Naive thymus-derived CD4-positive, alpha-beta T cell (primary cell): Measurements from ENCODE around the gene ATOH7. TPM values are rescaled to one million over a fixed set of nuclear protein-coding genes. Genes with fewer than 3 reads are reported as not detected.

Experiments used
- ATAC-seq: fragments of 150-1000 bp; cut with Tn5 transposase; 2 replicates; pipeline ENCODE4 v1.10.0; 2021; ENCODE audit warnings: mild to moderate bottlenecking, moderate library complexity
- CTCF ChIA-PET: fragments of 350-600 bp; sonication (Branson Sonifier 250); formaldehyde crosslinking; loops from one replicate; lab custom pipeline; 2021; ENCODE audit warnings: antibody characterized with exemption; lab: Charles Lee
- POLR2A ChIA-PET: fragments of 350-600 bp; sonication (Branson Sonifier 250); formaldehyde crosslinking; loops from one replicate; lab custom pipeline; 2021; ENCODE audit warnings: antibody characterized with exemption, inconsistent platforms; lab: Charles Lee
- DNase-seq, 9 donors: peaks; one replicate each; pipeline versions ENCODE4 v3.0.0 to v3.0.0-alpha.2; 2020 to 2022; ENCODE audit warnings: mixed read lengths in 1 of 9
- H3K27ac ChIP-seq: one replicate; pipeline ENCODE4 v1.7.0; 2013; ENCODE audit warnings: mild to moderate bottlenecking, low read depth, low read length, moderate library complexity
- H3K27me3 ChIP-seq, 2 donors: one replicate each; pipeline ENCODE4 v1.7.0; 2013; ENCODE audit warnings: low read length in 2 of 2, mild to moderate bottlenecking in 2 of 2, moderate library complexity in 2 of 2; ENCODE audit not compliant: control insufficient read depth in 2 of 2, insufficient read depth in 2 of 2
- H3K36me3 ChIP-seq, 3 experiments: 1 replicate in 2 of 3; 2 replicates in 1 of 3; pipeline ENCODE4 v1.7.0; 2013; ENCODE audit warnings: low read length in 3 of 3, mild to moderate bottlenecking in 3 of 3, moderate library complexity in 1 of 3; ENCODE audit not compliant: insufficient read depth in 3 of 3, control insufficient read depth in 2 of 3
- H3K4me1 ChIP-seq, 2 donors: one replicate each; pipeline ENCODE4 v1.7.0; 2013; ENCODE audit warnings: low read length in 2 of 2, mild to moderate bottlenecking in 2 of 2, moderate library complexity in 1 of 2; ENCODE audit not compliant: control insufficient read depth in 2 of 2, insufficient read depth in 2 of 2
- H3K4me3 ChIP-seq: 2 replicates; pipeline ENCODE4 v1.7.0; 2013; ENCODE audit warnings: mild to moderate bottlenecking, low read length
- H3K9me3 ChIP-seq, 3 experiments: 1 replicate in 2 of 3; 2 replicates in 1 of 3; pipeline ENCODE4 v1.7.0; 2013; ENCODE audit warnings: low read length in 3 of 3; ENCODE audit not compliant: control insufficient read depth in 2 of 3
- H3K27ac Mint-ChIP-seq, 9 donors: one replicate each; pipeline ENCODE4 v1.8.0; 2020 to 2022; ENCODE audit warnings: mixed read lengths in 9 of 9, mild to moderate bottlenecking in 8 of 9, moderate library complexity in 5 of 9, inconsistent platforms in 2 of 9
- H3K27me3 Mint-ChIP-seq, 5 donors: one replicate each; pipeline ENCODE4 v1.8.0; 2021 to 2022; ENCODE audit warnings: mixed read lengths in 5 of 5, mild to moderate bottlenecking in 1 of 5
- H3K36me3 Mint-ChIP-seq, 5 donors: one replicate each; pipeline ENCODE4 v1.8.0; 2020 to 2022; ENCODE audit warnings: mixed read lengths in 5 of 5, mild to moderate bottlenecking in 3 of 5, inconsistent platforms in 1 of 5
- H3K4me1 Mint-ChIP-seq, 7 donors: one replicate each; pipeline ENCODE4 v1.8.0; 2020 to 2022; ENCODE audit warnings: mixed read lengths in 7 of 7, mild to moderate bottlenecking in 3 of 7, inconsistent platforms in 1 of 7
- H3K4me3 Mint-ChIP-seq, 10 donors: one replicate each; pipeline ENCODE4 v1.8.0; 2020 to 2022; ENCODE audit warnings: mild to moderate bottlenecking in 10 of 10, mixed read lengths in 10 of 10, moderate library complexity in 6 of 10, inconsistent platforms in 2 of 10
- H3K9me3 Mint-ChIP-seq, 11 donors: one replicate each; pipeline ENCODE4 v1.8.0; 2020 to 2022; ENCODE audit warnings: mixed read lengths in 11 of 11, mild to moderate bottlenecking in 4 of 11, inconsistent platforms in 1 of 11, moderate library complexity in 1 of 11
- intact Hi-C, 2 donors: fragments of 100-400 bp; cut with micrococcal nuclease; formaldehyde crosslinking; loops; one replicate each; pipeline ENCODE4 v1.15.1; 2023
- polyA plus RNA-seq, 2 donors: library from polyadenylated mRNA; unstranded; fragments of 300-500 nt; fragmentation: Illumina TruSeq; gene quantifications; one replicate each; pipeline ENCODE4 v1.2.3, GENCODE V29; 2021
- total RNA-seq, 6 experiments: library from RNA in 5 of 6; stranded (reverse) in 5 of 6; gene quantifications; 1 replicate in 5 of 6; 2 replicates in 1 of 6; pipeline ENCODE4 v1.2.3 and lab custom pipeline; 2021 to 2026

Gene ATOH7
- total and polyA plus RNA-seq, 7 experiments from 2014 or later, result not detected

DNA sequence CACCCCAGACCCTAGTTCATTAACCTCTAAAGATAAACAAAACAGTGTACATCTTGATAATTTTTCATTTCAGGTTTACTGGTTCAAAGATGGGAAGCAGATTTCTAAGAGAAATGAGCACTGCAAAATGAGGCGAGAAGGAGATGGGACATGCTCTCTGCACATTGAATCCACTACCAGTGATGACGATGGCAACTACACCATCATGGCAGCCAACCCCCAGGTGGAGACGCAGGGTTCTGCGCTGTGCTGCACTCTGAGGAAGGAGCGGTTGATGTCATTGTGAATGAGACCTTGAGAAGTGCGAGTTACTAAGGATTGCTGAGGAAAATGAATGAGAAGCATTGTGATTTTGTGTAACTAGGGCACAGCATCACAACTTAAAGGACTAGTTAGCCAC is 37.6 kb downstream of the ATOH7 start:
- no peaks in the 10 kb centered on the region for H3K36me3 ChIP-seq
- no peak overlapping the region for H3K27ac ChIP-seq
- ChIA-PET POLR2A (no interaction called here), CTCF (no interaction called here)
- H3K4me1 ChIP-seq, result no peaks in the 10 kb centered on the region
- no peak overlapping the region for H3K4me3 Mint-ChIP-seq
- no peak overlapping the region for H3K27ac Mint-ChIP-seq
- no peaks in the 10 kb centered on the region for H3K4me1 Mint-ChIP-seq
- peaks cover 0 to 4% (median 0%) of the 10 kb centered on the region in 5 donors for H3K36me3 Mint-ChIP-seq
- peaks cover 0 to 7% of the 10 kb centered on the region in 2 donors for H3K27me3 ChIP-seq
- no peaks in the 10 kb centered on the region for H3K9me3 ChIP-seq
- intact Hi-C loops, result no loop called here
- peaks cover 0 to 6% (median 0%) of the 10 kb centered on the region in 11 donors for H3K9me3 Mint-ChIP-seq
- ATAC-seq (no peak), DNase-seq (no peak)
- peaks cover 9 to 47% (median 29%) of the 10 kb centered on the region in 5 donors for H3K27me3 Mint-ChIP-seq
- H3K4me3 ChIP-seq, result no peak overlapping the region

DNA sequence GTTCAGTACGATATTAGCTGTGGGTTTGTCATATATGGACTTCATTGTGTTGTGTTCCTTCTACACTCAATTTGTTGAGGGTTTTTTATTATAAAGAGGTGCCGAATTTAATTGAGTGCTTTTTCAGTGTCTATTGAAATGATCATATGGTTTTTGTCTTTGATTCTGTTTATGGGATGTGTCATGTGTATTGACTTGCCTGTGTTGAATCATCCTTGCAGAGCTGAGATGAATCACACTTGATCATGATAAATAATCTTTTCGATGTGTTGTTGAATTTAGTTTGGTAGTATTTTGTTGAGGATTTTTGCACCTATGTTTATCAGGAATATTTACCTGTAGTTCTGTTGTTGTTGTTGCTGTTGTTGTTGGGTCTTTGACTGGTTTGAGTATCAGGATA is 39.8 kb downstream of the ATOH7 start:
- Histone ChIP-seq H3K4me3 (no peak overlapping the region), H3K36me3 (no peaks in the 10 kb centered on the region), H3K27me3 (no peaks in the 10 kb centered on the region), H3K27ac (no peak overlapping the region), H3K9me3 (no peaks in the 10 kb centered on the region), H3K4me1 (no peaks in the 10 kb centered on the region)
- peaks cover 0 to 6% (median 0%) of the 10 kb centered on the region in 11 donors for H3K9me3 Mint-ChIP-seq
- intact Hi-C loops, result no loop called here
- no peaks in the 10 kb centered on the region for H3K4me1 Mint-ChIP-seq
- ChIA-PET POLR2A (no interaction called here), CTCF (no interaction called here)
- ATAC-seq, result no peak
- H3K27me3 Mint-ChIP-seq, result peaks cover 0 to 43% (median 17%) of the 10 kb centered on the region in 5 donors
- no peak overlapping the region for H3K27ac Mint-ChIP-seq
- peaks cover 0 to 4% (median 0%) of the 10 kb centered on the region in 5 donors for H3K36me3 Mint-ChIP-seq
- no peak for DNase-seq
- H3K4me3 Mint-ChIP-seq, result no peak overlapping the region

- H3K27me3 Mint-ChIP-seq, result peaks cover 21 to 49% (median 25%) of the 10 kb centered on the region in 5 donors
- CTCF ChIA-PET, result no interaction called here
- peaks cover 0 to 2% of the 10 kb centered on the region in 2 donors for H3K27me3 ChIP-seq
- H3K36me3 Mint-ChIP-seq, result peaks cover 0 to 4% (median 0%) of the 10 kb centered on the region in 5 donors
- H3K4me3 Mint-ChIP-seq, result no peak overlapping the region
- no peak for DNase-seq
- no peaks in the 10 kb centered on the region for H3K4me1 ChIP-seq
- POLR2A ChIA-PET, result no interaction called here
- intact Hi-C loops, result no loop called here
- no peak overlapping the region for H3K27ac Mint-ChIP-seq
- no peak overlapping the region for H3K27ac ChIP-seq
- no peaks in the 10 kb centered on the region for H3K9me3 ChIP-seq
- H3K36me3 ChIP-seq, result no peaks in the 10 kb centered on the region
- H3K9me3 Mint-ChIP-seq, result peaks cover 0 to 6% (median 0%) of the 10 kb centered on the region in 11 donors
- H3K4me3 ChIP-seq, result no peak overlapping the region
- H3K4me1 Mint-ChIP-seq, result no peaks in the 10 kb centered on the region
- ATAC-seq, result no peak
Observed at GRCh38 chr10:68188835-68189234, 43.1 kb downstream of the ATOH7 start.

- Histone ChIP-seq H3K9me3 (no peaks in the 10 kb centered on the region), H3K4me1 (no peaks in the 10 kb centered on the region), H3K36me3 (no peaks in the 10 kb centered on the region), H3K27ac (no peak overlapping the region), H3K27me3 (peaks cover 0 to 6% of the 10 kb centered on the region in 2 donors), H3K4me3 (no peak overlapping the region)
- Mint-ChIP-seq H3K27ac (no peak overlapping the region), H3K27me3 (peaks cover 15 to 29% (median 25%) of the 10 kb centered on the region in 5 donors), H3K4me1 (peaks cover 0 to 1% (median 0%) of the 10 kb centered on the region in 7 donors), H3K9me3 (no peaks in the 10 kb centered on the region), H3K36me3 (no peaks in the 10 kb centered on the region), H3K4me3 (no peak overlapping the region)
- intact Hi-C loops, result no loop called here
- DNase-seq (no peak), ATAC-seq (no peak)
- POLR2A ChIA-PET, result no interaction called here
- CTCF ChIA-PET, result no interaction called here
Observed at GRCh38 chr10:68185085-68185484, 46.8 kb downstream of the ATOH7 start.

DNA sequence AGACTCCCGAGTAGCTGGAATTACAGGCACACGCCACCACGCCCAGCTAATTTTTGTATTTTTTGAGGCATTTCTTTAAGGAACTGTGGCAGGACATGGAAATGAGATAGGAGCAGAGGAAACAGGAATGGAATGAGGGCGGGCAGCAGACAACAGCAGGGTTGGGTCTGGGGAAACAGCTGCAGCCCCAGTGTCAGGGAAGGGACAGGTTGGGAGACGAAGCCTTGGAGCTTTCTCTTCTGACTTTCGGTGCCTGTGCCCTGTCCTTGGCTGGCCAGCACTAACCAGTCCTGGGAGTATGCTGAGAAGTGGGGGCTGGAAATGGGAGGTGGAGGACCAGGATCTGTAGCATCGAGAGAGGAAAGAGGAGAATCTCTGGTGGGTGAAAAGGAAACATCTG is 47.4 kb downstream of the ATOH7 start:
- Histone ChIP-seq H3K27me3 (peaks cover 0 to 6% of the 10 kb centered on the region in 2 donors), H3K9me3 (no peaks in the 10 kb centered on the region), H3K36me3 (no peaks in the 10 kb centered on the region), H3K4me3 (no peak overlapping the region), H3K27ac (no peak overlapping the region), H3K4me1 (no peaks in the 10 kb centered on the region)
- ATAC-seq, result no peak
- POLR2A ChIA-PET, result no interaction called here
- Mint-ChIP-seq H3K4me3 (no peak overlapping the region), H3K9me3 (no peaks in the 10 kb centered on the region), H3K36me3 (no peaks in the 10 kb centered on the region), H3K4me1 (peaks cover 0 to 1% (median 0%) of the 10 kb centered on the region in 7 donors), H3K27ac (no peak overlapping the region), H3K27me3 (peaks cover 15 to 29% (median 25%) of the 10 kb centered on the region in 5 donors)
- CTCF ChIA-PET, result no interaction called here
- intact Hi-C loops, result no loop called here
- DNase-seq, result no peak

Other genes starting within 250 kb of the ATOH7 start
- gene HERC4, start 156.8 kb downstream of the ATOH7 start, total RNA-seq, result 100 to 1,000 TPM in 2 of 5 experiments, 10 to 100 TPM in 3; 65.7 to 113 (median 78.6) TPM
- gene HERC4, start 156.8 kb downstream of the ATOH7 start, polyA plus RNA-seq, result 10 to 100 TPM; 21.2 to 26.3 TPM
- not detected for gene MYPN, start 122.6 kb downstream of the ATOH7 start, total RNA-seq
- not detected for gene MYPN, start 122.6 kb downstream of the ATOH7 start, polyA plus RNA-seq
- gene HNRNPH3, start 100.0 kb upstream of the ATOH7 start, total RNA-seq, result 100 to 1,000 TPM; 125 to 190 (median 156) TPM
- gene HNRNPH3, start 100.0 kb upstream of the ATOH7 start, polyA plus RNA-seq, result 100 to 1,000 TPM; 148 to 182 TPM
- 1 to 10 TPM; 1.3 to 3.5 (median 1.9) TPM for gene PBLD, start 100.8 kb upstream of the ATOH7 start, total RNA-seq
- 1 to 10 TPM in 1 of 2 donors, under 1 TPM in 1; 0.72 to 1.3 TPM for gene PBLD, start 100.8 kb upstream of the ATOH7 start, polyA plus RNA-seq
- 10 to 100 TPM; 15.1 to 24.7 (median 20.4) TPM for gene RUFY2, start 175.2 kb upstream of the ATOH7 start, total RNA-seq
- gene RUFY2, start 175.2 kb upstream of the ATOH7 start, polyA plus RNA-seq, result 1 to 10 TPM; 6.1 to 6.4 TPM
- gene DNA2, start 239.9 kb upstream of the ATOH7 start, total RNA-seq, result 10 to 100 TPM in 1 of 5 experiments, 1 to 10 TPM in 4; 3.8 to 40.2 (median 6.3) TPM
- under 1 TPM; 0.40 to 0.43 TPM for gene DNA2, start 239.9 kb upstream of the ATOH7 start, polyA plus RNA-seq